Spleen (tissue), 3 donors: Measurements from ENCODE around the gene DES.

Source experiments
- POLR2A ChIP-seq, 3 donors: fragments of 450-650 bp; IDR thresholded peaks; one replicate each; pipeline ENCODE4 v1.5.1; 2017; ENCODE audit warnings: antibody characterized with exemption in 3 of 3, mild to moderate bottlenecking in 1 of 3
- POLR2AphosphoS5 ChIP-seq, 3 donors: sonication (generic); formaldehyde crosslinking; IDR thresholded peaks; one replicate each; pipeline ENCODE4 v1.5.1; 2017; ENCODE audit warnings: antibody characterized with exemption in 3 of 3

DNA sequence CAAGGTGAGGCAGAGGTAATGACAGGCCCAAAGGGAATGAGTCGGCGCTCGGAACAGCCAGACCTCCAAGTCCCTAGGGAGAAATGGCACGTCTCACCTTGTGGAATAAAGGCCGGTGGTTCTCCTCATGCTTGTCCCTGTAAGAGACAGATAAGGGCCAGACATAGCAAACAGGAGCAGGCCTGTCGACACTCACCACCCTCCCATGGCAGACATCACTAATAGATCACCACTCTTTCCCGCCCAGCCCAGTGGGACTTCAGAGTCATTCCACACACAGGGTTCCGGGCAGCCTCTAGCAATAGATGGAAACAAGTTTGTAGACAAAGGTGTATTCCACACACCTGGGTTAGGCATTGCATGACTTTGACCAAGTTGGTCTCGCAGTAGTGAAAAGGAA is 36.7 kb upstream of the DES start:
- TF ChIP-seq POLR2A (IDR thresholded peaks at IDR 0.05) (no peak), POLR2AphosphoS5 (IDR thresholded peaks at IDR 0.05) (no peak)
